ENCODE results near the gene HIF1AN. TPM values are rescaled to one million over a fixed set of nuclear protein-coding genes. Genes with fewer than 3 reads are reported as not detected.

HIF1AN gene
- total and polyA plus RNA-seq, 2 donors (not counting 1 experiment from before 2014, with no cell fraction given) = 7.3 to 65.6 TPM

DNA sequence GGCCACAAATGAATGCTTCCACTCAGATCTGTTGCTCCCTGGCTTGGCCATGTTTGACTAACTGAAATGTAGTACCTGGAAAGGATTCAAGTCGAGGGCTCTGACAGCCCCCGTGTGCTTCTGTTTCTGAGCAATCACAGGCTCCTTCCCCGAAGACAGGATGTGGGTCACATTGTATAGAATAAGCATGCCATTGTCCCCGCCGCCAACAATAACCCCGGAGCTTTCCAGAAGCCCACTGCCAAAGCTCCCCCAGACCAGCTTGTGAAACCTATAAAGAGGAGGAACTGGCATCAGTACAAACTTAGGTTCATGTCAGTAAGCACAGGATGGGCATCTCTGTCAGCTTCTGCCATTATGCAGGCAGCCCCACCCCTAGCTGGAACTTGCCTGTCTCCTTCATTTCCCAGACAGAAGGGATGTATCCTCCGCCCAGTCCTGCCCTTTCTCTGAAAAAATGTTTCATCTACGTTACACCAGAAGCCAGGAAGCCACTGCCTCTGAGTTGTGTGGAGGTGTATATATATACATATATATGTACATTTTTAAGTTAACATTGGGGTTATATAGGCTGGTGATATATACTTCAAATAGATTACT is 26.4 kb upstream of the HIF1AN start:
- Histone ChIP-seq H3K79me2 (ENCODE audit: control insufficient read depth, insufficient read depth, low read length) (no peaks in the 10 kb centered on the region), H2AFZ (ENCODE audit: insufficient read depth, low read depth, low read length, poor library complexity, severe bottlenecking) (no peak overlapping the region), H3K4me3 (ENCODE audit: control extremely low read depth in 1 of 5, extremely low read depth in 1 of 5, insufficient read depth in 1 of 5, low read depth in 2 of 5, low read length in 4 of 5) (no peak overlapping the region), H3K4me1 (ENCODE audit: control insufficient read depth in 2 of 2, insufficient read depth in 2 of 2, low read length in 2 of 2) (no peaks in the 10 kb centered on the region), H3K27ac (ENCODE audit: low read length in 2 of 2) (no peak overlapping the region), H3K27me3 (replicated peaks in 1 of 4; ENCODE audit: control extremely low read depth in 1 of 4, control insufficient read depth in 3 of 4, insufficient read depth in 4 of 4, low read length in 3 of 4) (no peaks in the 10 kb centered on the region), H3K9me3 (ENCODE audit: control extremely low read depth in 1 of 3, control insufficient read depth in 2 of 3, insufficient read depth in 1 of 3, low read length in 2 of 3) (no peaks in the 10 kb centered on the region), H3K36me3 (replicated peaks in 1 of 2; ENCODE audit: control extremely low read depth in 1 of 2, control insufficient read depth in 1 of 2, extremely low read depth in 1 of 2, insufficient read depth in 2 of 2, low read length in 1 of 2) (peaks cover 0 to 13% of the 10 kb centered on the region in 2 experiments), H3K9ac (ENCODE audit: low read length) (no peak overlapping the region), H3K4me2 (replicated peaks; ENCODE audit: low read depth, low read length, poor library complexity, severe bottlenecking) (no peak overlapping the region), H4K20me1 (ENCODE audit: control insufficient read depth, insufficient read depth, low read length, poor library complexity, severe bottlenecking) (no peaks in the 10 kb centered on the region)
- intact Hi-C loops (cut with micrococcal nuclease) = no loop called here
- Mint-ChIP-seq H3K9me3 (ENCODE audit: insufficient read depth) (no peaks in the 10 kb centered on the region), H3K4me3 (no peak overlapping the region), H3K27me3 (no peaks in the 10 kb centered on the region), H3K4me1 (no peaks in the 10 kb centered on the region), H3K27ac (no peak overlapping the region)
- ATAC-seq (ENCODE audit: low read depth) (no peak), DNase-seq (no peak)
- TF ChIP-seq, protein P1, sequence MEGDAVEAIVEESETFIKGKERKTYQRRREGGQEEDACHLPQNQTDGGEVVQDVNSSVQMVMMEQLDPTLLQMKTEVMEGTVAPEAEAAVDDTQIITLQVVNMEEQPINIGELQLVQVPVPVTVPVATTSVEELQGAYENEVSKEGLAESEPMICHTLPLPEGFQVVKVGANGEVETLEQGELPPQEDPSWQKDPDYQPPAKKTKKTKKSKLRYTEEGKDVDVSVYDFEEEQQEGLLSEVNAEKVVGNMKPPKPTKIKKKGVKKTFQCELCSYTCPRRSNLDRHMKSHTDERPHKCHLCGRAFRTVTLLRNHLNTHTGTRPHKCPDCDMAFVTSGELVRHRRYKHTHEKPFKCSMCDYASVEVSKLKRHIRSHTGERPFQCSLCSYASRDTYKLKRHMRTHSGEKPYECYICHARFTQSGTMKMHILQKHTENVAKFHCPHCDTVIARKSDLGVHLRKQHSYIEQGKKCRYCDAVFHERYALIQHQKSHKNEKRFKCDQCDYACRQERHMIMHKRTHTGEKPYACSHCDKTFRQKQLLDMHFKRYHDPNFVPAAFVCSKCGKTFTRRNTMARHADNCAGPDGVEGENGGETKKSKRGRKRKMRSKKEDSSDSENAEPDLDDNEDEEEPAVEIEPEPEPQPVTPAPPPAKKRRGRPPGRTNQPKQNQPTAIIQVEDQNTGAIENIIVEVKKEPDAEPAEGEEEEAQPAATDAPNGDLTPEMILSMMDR (IDR thresholded peaks at IDR 0.05) = no peak
- no peak for TF ChIP-seq EZH2 (IDR thresholded peaks at IDR 0.05; ENCODE audit: borderline replicate concordance, insufficient read depth, low read depth, low read length, poor library complexity, severe bottlenecking)
- ChIA-PET CTCF (interaction anchor here (0.7 to 1.8 kb wide), 7 partner anchors 9 to 663 kb away, joined by 3 to 5 read pairs (median 4); no protein-coding TSS in a partner anchor), POLR2A (no interaction called here)
- WGBS (ENCODE audit: insufficient coverage) = 86% methylated on average over 6 of the region's 8 CpGs

DNA sequence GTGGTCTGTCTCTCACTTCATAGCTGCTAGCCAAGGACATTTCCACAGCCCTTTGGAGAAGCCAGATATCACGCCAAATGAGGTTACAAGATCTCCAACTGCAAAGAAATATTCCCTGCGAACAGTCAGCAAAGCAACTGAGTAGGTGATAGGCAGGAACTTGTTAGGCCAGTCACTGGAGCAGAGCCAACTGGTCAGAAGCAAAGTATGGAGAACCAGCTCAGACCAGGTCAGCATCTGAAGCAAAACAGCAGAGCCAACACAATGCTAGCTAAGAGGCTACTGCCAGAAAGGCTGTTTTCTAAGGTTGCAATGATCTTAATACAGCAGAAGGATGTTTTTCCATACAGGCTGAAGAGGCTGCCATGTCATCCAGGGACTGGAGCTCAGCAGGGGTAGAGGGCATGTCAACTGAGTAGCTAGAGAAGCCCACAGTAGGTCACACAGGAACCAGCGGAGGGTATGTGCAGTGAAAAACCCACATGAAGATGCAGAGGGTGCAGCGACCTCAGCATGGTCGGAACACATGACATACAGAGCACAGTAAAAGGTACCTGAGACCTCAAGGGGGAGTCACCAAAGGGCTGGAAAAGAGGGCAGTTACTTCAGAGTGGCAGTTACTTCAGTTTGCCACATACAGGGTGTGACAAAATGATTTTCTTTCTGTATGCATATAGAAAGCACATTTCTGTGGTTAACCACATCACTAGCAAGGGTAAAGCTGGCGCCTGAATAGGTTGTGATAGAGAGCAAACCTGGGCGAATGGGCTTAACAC is 25.0 kb upstream of the HIF1AN start:
- Histone ChIP-seq H3K36me3 (replicated peaks in 1 of 2; ENCODE audit: control extremely low read depth in 1 of 2, control insufficient read depth in 1 of 2, extremely low read depth in 1 of 2, insufficient read depth in 2 of 2, low read length in 1 of 2) (peaks cover 0 to 10% of the 10 kb centered on the region in 2 experiments), H2AFZ (ENCODE audit: insufficient read depth, low read depth, low read length, poor library complexity, severe bottlenecking) (no peak overlapping the region), H3K9ac (ENCODE audit: low read length) (no peak overlapping the region), H4K20me1 (ENCODE audit: control insufficient read depth, insufficient read depth, low read length, poor library complexity, severe bottlenecking) (no peaks in the 10 kb centered on the region), H3K4me1 (ENCODE audit: control insufficient read depth in 2 of 2, insufficient read depth in 2 of 2, low read length in 2 of 2) (no peaks in the 10 kb centered on the region), H3K9me3 (ENCODE audit: control extremely low read depth in 1 of 3, control insufficient read depth in 2 of 3, insufficient read depth in 1 of 3, low read length in 2 of 3) (no peaks in the 10 kb centered on the region), H3K27me3 (replicated peaks in 1 of 4; ENCODE audit: control extremely low read depth in 1 of 4, control insufficient read depth in 3 of 4, insufficient read depth in 4 of 4, low read length in 3 of 4) (no peaks in the 10 kb centered on the region), H3K27ac (ENCODE audit: low read length in 2 of 2) (no peak overlapping the region), H3K4me2 (replicated peaks; ENCODE audit: low read depth, low read length, poor library complexity, severe bottlenecking) (no peak overlapping the region), H3K79me2 (ENCODE audit: control insufficient read depth, insufficient read depth, low read length) (no peaks in the 10 kb centered on the region), H3K4me3 (ENCODE audit: control extremely low read depth in 1 of 5, extremely low read depth in 1 of 5, insufficient read depth in 1 of 5, low read depth in 2 of 5, low read length in 4 of 5) (no peak overlapping the region)
- intact Hi-C loops (cut with micrococcal nuclease) = no loop called here
- Mint-ChIP-seq H3K9me3 (ENCODE audit: insufficient read depth) (no peaks in the 10 kb centered on the region), H3K4me3 (no peak overlapping the region), H3K27me3 (no peaks in the 10 kb centered on the region), H3K4me1 (no peaks in the 10 kb centered on the region), H3K27ac (no peak overlapping the region)
- POLR2A ChIA-PET = no interaction called here
- no peak for DNase-seq
- no peak for ATAC-seq (ENCODE audit: low read depth)
- 43% methylated on average over 7 of the region's 7 CpGs for WGBS (ENCODE audit: insufficient coverage)
- CTCF ChIA-PET = interaction anchor here (0.6 to 1.8 kb wide), 3 partner anchors 11 to 25 kb away, joined by 3 to 6 read pairs (median 3); partner anchors contain the start of gene HIF1AN
- TF ChIP-seq, protein P1 (IDR thresholded peaks at IDR 0.05) = no peak
- no peak for TF ChIP-seq EZH2 (IDR thresholded peaks at IDR 0.05; ENCODE audit: borderline replicate concordance, insufficient read depth, low read depth, low read length, poor library complexity, severe bottlenecking)

Measured in B cell (primary cell).